ENCODE data around the gene PLCB1. TPM values are rescaled to one million over a fixed set of nuclear protein-coding genes. Genes with fewer than 3 reads are reported as not detected.

Gene PLCB1
- total and polyA plus RNA-seq, 5 experiments from 2014 or later: 1.4 to 3.8 (median 2.8) TPM

DNA sequence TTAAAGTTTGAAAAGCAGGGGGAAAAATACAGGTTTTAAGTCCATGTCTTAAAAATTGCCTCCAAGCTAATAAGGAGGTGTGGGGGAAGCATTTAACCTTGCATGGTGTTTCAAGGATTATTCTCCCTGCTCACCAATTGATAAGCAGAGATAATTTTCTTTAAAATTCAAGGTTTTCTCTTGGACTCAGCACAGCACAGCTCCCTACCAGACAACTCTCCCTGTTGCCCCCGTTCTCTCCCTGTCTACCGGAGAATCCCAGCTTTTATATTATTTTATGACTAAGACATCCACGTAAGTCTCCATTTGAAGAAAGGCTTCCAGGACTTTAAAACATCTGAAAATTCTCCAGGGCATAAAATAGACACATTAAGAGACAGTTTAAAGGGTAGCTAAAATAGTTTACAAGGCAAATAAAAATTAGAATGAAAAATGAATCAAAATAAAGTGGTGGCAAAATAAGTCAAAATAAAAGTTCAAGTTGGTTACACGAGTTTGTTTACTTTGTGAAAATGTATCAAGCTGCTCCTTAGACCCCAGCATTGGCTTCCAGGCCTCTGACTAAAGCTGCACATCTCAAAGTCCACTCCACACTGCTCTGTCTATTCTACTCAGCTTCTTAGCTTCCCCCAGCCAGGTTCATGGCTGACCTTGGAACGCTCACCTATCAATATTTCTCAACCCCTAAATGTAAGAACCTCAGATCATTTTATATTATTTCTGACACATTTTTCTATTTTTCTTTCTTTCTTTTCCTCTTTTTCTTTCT is 748.2 kb downstream of the PLCB1 start:
- Mint-ChIP-seq H3K27me3 (no peaks in the 10 kb centered on the region), H3K4me1 (no peaks in the 10 kb centered on the region), H3K4me3 (no peak overlapping the region), H3K36me3 (peaks cover 0 to 8% (median 6%) of the 10 kb centered on the region in 3 donors), H3K9me3 (peaks cover 0 to 3% (median 0%) of the 10 kb centered on the region in 9 donors), H3K27ac (no peak overlapping the region)
- DNase-seq (no peak), ATAC-seq (no peak)
- POLR2A ChIA-PET: no interaction called here

DNA sequence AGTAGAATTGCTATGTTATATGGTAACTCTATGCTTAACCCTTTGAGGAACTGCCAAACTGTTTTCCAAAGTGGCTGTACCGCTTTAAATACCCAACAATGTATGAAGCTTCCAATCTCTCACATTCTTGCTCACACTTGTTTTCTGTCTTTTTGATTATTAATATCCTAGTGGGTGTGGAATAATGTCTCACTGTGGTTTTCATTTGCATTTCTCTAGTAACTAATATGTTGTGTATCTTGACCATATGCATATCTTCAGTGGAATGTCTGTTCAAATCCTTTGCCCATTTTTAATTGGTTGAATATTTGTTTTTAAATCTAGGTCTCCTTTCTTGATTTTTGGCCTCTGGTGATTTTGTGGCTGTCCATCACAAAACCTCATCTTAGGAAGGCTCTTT is 759.0 kb downstream of the PLCB1 start:
- POLR2A ChIA-PET: no interaction called here
- H3K9me3 Mint-ChIP-seq: peaks cover 15 to 38% (median 26%) of the 10 kb centered on the region in 9 donors
- no peak overlapping the region for H3K27ac Mint-ChIP-seq
- ATAC-seq (no peak), DNase-seq (no peak)
- no peak overlapping the region for H3K4me3 Mint-ChIP-seq
- peaks cover 0 to 26% (median 0%) of the 10 kb centered on the region in 3 donors for H3K36me3 Mint-ChIP-seq
- H3K27me3 Mint-ChIP-seq: no peaks in the 10 kb centered on the region
- H3K4me1 Mint-ChIP-seq: no peaks in the 10 kb centered on the region

DNA sequence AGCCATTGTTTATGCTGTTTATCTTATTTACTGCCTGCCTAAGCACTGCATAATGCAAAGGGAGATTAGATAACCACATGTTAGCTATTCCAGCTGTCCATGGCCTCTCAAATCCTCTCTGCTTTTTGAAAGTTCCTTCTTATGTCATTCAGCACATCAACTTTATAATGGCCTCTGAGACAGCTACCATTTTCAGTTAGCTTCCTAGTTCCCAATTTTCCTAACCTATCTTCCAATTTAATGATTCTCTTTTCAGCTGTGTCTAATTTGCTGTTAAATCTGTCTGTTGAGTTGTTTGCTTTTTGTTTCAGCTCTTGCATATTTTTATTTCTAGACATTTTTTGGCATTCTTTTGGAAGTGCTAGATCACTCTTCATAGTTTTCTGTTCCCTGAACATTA is 763.4 kb downstream of the PLCB1 start:
- peaks cover 9 to 44% (median 22%) of the 10 kb centered on the region in 9 donors for H3K9me3 Mint-ChIP-seq

DNA sequence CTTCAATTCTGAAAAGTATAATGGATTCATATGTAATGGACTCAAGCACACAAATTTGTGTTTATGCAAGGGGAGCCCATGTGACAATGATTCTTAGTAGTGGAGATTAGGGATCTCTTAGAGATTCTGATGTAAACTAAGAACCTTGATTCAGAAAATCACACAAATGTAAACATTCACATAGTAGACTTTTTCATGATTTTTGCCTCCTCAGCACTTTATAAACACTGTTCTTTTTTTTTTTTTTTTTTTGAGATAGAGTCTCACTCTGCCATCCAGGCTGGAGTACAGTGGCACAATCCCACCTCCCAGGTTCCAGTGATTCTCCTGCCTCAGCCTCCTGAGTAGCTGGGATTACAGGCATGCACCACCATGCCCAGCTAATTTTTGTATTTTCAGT is 766.8 kb downstream of the PLCB1 start:
- peaks cover 0 to 38% (median 21%) of the 10 kb centered on the region in 9 donors for H3K9me3 Mint-ChIP-seq
- H3K36me3 Mint-ChIP-seq: peaks cover 0 to 19% (median 0%) of the 10 kb centered on the region in 3 donors
- no peaks in the 10 kb centered on the region for H3K27me3 Mint-ChIP-seq
- DNase-seq (no peak), ATAC-seq (no peak)
- POLR2A ChIA-PET: no interaction called here
- H3K27ac Mint-ChIP-seq: no peak overlapping the region
- no peak overlapping the region for H3K4me3 Mint-ChIP-seq
- no peaks in the 10 kb centered on the region for H3K4me1 Mint-ChIP-seq

More for the DNA sequence above, 763.4 kb downstream of the PLCB1 start:
- Mint-ChIP-seq H3K4me3 (no peak overlapping the region), H3K4me1 (no peaks in the 10 kb centered on the region), H3K27me3 (no peaks in the 10 kb centered on the region), H3K36me3 (peaks cover 0 to 26% (median 0%) of the 10 kb centered on the region in 3 donors), H3K27ac (no peak overlapping the region)
- no peak for ATAC-seq
- DNase-seq: no peak
- POLR2A ChIA-PET: no interaction called here

DNA sequence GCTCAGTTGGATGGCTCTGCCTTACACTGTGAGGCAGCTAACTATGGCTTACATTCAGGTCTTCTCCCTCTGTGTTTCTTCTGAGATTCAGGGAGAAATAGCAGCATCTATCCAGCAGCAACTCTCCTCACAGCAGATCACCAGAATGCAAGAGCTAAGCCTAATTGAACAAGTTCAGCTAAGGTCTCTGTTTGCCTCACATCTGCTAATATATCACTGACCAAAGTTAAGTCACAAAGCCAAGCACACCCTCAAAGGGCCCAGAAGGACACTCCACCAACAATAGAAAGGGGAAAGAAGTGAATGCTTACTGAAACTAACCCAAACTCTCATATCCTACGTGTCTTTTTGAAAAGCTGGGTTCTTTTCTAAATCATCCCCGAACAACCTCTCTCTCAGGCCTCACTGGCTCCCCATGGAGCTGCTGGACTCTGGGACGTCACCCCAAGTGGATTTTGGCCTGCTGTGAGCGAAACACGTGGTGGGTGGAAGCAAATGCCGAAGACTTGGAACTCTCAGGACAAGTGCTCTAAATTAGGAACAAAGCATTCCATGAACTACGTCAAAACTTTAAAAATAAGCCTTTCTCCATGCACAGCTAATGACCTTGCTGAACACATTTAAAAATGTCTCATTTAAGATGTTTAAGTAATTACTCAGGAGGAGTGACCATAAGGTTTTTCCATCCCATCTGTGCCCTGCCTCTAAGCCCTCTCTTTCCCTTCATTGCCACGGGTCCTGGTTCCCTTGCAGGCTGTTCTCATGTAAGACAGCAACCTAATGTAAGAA is 769.4 kb downstream of the PLCB1 start:
- Mint-ChIP-seq H3K9me3 (peaks cover 0 to 13% (median 6%) of the 10 kb centered on the region in 9 donors), H3K4me1 (no peaks in the 10 kb centered on the region), H3K4me3 (no peak overlapping the region), H3K27me3 (no peaks in the 10 kb centered on the region), H3K27ac (no peak overlapping the region), H3K36me3 (no peaks in the 10 kb centered on the region)
- no peak for ATAC-seq
- POLR2A ChIA-PET: no interaction called here
- DNase-seq: no peak

DNA sequence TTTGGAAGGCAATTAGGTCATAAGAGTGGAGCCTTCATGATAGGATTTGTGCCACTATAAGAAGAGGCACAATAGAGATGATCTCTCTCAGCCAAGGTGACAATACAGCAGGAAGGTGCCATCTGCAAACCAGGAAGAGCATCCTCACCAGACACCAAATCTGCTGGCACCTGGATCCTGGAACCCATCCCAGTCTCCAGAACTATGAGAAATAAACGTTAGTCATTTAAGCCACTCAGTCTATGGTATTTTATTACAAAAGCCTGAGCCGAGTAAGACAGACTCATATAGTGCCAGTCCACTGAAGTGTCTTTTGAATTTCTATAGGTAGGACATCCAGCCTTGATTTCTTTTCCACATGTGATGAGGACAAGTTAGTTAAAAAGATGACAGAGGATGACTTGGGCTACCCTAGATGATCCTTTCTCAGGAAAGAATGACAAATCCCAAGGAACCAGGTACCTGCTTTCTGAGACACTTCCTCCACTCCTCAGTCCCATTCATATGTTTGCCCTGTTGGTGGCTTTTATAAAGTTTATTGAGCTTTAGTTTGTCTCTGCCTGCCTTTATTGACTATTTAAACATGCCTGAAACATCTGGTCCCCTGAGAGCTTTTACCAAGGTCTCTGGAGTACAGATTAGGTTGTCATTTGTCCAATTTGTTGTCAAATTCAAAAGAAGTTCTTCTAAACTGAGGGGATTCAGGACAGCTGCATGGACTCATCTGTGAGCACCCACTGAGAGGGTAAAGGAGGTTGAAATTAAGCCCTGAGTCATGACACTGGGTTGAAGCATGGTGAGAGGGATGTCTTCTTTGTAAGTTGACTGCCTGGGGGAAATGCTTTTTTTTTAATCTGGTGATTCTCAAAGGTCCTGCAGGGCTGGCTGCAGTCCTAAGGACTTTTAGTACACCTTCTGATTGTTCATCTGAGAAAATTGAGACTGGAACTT is 771.9 kb downstream of the PLCB1 start:
- Mint-ChIP-seq H3K27ac (no peak overlapping the region), H3K9me3 (peaks cover 0 to 3% (median 0%) of the 10 kb centered on the region in 9 donors), H3K27me3 (no peaks in the 10 kb centered on the region), H3K4me1 (no peaks in the 10 kb centered on the region), H3K4me3 (no peak overlapping the region), H3K36me3 (no peaks in the 10 kb centered on the region)
- DNase-seq: no peak
- POLR2A ChIA-PET: no interaction called here
- ATAC-seq: no peak

DNA sequence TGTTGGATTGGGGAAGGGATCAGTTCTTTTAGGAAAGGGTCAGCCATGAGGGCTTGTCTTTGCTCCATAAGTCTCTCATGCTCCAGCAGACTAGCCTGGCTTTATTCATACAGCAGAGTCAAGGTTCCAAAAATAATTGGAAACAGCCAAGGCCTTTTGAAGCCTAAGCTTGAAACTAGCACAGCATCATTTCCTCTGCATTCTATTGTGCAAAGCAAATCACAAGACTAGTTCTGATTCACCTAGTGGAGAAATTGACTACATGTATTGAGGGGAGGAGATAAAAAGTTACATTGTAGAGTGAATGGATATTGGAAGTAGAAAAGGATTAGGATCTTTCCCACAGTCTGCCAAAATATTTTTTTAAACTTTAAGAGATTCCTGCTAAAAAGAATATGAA is 777.5 kb downstream of the PLCB1 start:
- no peaks in the 10 kb centered on the region for H3K36me3 Mint-ChIP-seq
- no peak overlapping the region for H3K4me3 Mint-ChIP-seq
- ATAC-seq: no peak
- POLR2A ChIA-PET: no interaction called here
- DNase-seq: no peak
- H3K27ac Mint-ChIP-seq: no peak overlapping the region
- peaks cover 0 to 3% (median 0%) of the 10 kb centered on the region in 9 donors for H3K9me3 Mint-ChIP-seq
- no peaks in the 10 kb centered on the region for H3K27me3 Mint-ChIP-seq
- no peaks in the 10 kb centered on the region for H3K4me1 Mint-ChIP-seq

DNA sequence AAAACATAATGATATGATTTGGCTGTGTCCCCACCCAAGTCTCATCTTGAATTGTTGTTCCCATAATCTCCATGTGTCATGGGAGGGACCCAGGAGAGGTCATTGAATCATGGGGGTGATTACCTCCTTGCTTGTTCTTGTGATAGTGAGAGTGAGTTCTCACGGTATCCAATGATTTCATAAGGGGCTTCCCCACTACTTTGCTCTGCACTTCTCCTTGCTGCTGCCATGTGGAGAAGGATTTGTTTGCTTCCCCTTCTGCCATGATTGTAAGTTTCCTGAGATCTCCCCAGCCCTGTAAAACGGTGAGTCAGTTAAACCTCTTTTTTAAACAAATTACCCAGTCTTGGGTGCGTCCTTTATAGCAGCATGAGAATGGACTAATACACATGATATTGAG is 780.0 kb downstream of the PLCB1 start:
- Mint-ChIP-seq H3K4me3 (no peak overlapping the region), H3K9me3 (peaks cover 0 to 15% (median 5%) of the 10 kb centered on the region in 9 donors), H3K27me3 (peaks cover 0 to 5% (median 0%) of the 10 kb centered on the region in 5 donors), H3K4me1 (no peaks in the 10 kb centered on the region), H3K36me3 (peaks cover 0 to 4% (median 0%) of the 10 kb centered on the region in 3 donors), H3K27ac (no peak overlapping the region)
- POLR2A ChIA-PET: no interaction called here
- ATAC-seq: no peak
- no peak for DNase-seq

DNA sequence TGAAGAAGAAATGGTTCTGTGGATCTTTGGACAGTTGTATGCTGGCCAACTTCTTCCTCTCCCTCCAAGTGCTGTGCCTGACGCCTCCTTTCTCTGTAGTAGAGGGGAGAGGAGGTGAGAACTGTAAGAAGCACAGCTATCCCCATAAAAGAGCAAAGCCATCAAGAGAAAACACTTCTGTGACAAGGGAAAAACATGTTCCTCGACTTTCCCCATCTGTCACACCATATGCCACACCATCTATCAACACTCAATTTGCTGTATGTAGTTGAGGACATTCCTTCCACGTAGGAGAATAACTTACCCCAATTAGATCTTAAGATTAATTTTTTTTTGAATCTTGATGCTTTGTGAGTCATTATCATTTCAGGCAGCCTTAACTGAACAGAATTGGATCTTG is 780.7 kb downstream of the PLCB1 start:
- no peak overlapping the region for H3K4me3 Mint-ChIP-seq
- POLR2A ChIA-PET: no interaction called here
- H3K4me1 Mint-ChIP-seq: no peaks in the 10 kb centered on the region
- H3K9me3 Mint-ChIP-seq: peaks cover 0 to 15% (median 5%) of the 10 kb centered on the region in 9 donors
- peaks cover 0 to 5% (median 0%) of the 10 kb centered on the region in 5 donors for H3K27me3 Mint-ChIP-seq
- no peak for DNase-seq
- ATAC-seq: no peak
- peaks cover 0 to 4% (median 0%) of the 10 kb centered on the region in 3 donors for H3K36me3 Mint-ChIP-seq
- no peak overlapping the region for H3K27ac Mint-ChIP-seq

DNA sequence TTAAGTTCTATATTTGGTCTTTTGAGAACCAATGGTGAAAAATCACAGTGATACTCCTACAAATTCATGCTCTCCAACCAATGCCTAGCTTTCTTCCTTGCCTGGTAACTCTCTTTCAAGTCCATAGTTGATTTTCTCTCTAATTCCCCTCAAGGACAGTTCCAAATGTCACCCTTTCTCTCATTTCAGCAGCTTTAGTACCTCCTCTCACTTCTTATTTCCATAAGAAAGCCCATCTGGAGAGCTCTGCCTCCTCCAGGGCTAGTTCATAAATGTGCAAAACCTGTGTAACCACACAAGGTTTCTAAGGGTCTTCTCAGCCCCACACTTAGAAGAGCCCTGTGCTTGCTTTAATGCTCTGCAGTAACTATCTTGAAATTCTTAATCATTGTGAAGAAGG is 781.4 kb downstream of the PLCB1 start:
- H3K27ac Mint-ChIP-seq: no peak overlapping the region
- H3K36me3 Mint-ChIP-seq: peaks cover 0 to 4% (median 0%) of the 10 kb centered on the region in 3 donors
- H3K4me1 Mint-ChIP-seq: no peaks in the 10 kb centered on the region
- DNase-seq: no peak
- H3K4me3 Mint-ChIP-seq: no peak overlapping the region
- peaks cover 0 to 15% (median 5%) of the 10 kb centered on the region in 9 donors for H3K9me3 Mint-ChIP-seq
- POLR2A ChIA-PET: no interaction called here
- ATAC-seq: no peak
- H3K27me3 Mint-ChIP-seq: peaks cover 0 to 8% (median 0%) of the 10 kb centered on the region in 5 donors

DNA sequence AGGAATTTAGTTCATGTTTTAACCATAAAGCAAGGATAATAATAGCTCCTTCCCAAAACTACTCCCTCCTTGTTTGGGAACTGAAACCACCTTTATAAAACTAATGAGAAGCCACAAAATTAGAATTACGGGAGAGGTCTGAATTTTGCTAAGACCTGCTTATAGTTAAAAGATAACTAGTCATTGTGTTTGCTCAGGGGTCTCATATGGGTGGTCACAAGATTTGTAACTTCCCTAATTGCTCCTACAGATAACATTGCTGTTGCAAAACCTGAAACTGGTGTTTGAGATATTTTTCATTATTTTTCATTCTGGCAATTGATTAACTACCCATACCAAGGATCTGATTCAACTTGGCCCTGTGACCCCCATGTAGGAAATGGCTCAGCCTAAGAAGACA is 782.4 kb downstream of the PLCB1 start:
- POLR2A ChIA-PET: no interaction called here
- Mint-ChIP-seq H3K4me3 (no peak overlapping the region), H3K27ac (no peak overlapping the region), H3K36me3 (peaks cover 0 to 4% (median 0%) of the 10 kb centered on the region in 3 donors), H3K9me3 (peaks cover 0 to 15% (median 5%) of the 10 kb centered on the region in 9 donors), H3K27me3 (peaks cover 0 to 8% (median 0%) of the 10 kb centered on the region in 5 donors), H3K4me1 (no peaks in the 10 kb centered on the region)
- ATAC-seq (no peak), DNase-seq (no peak)

DNA sequence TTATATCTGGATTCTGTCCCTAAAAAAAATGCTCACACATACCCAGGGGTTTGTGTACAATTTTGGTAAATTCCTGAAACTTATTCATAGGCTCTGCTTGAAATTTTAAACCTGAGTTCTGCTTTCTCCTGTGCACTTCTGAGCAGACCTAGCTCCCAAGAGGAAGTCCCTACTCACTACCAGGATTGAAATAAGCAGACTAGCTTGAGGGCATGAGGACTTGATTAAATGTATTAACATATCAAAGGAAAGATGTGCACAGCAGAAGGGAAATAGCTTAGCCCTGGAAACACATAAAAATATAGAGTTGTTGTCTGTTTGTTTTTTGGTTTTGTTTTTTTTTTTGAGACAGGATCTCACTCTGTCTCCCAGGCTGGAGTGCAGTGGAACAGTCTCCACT is 785.0 kb downstream of the PLCB1 start:
- Mint-ChIP-seq H3K36me3 (peaks cover 0 to 4% (median 0%) of the 10 kb centered on the region in 3 donors), H3K4me3 (no peak overlapping the region), H3K27ac (no peak overlapping the region), H3K4me1 (no peaks in the 10 kb centered on the region), H3K9me3 (peaks cover 0 to 15% (median 5%) of the 10 kb centered on the region in 9 donors), H3K27me3 (peaks cover 0 to 8% (median 0%) of the 10 kb centered on the region in 5 donors)
- DNase-seq: no peak
- POLR2A ChIA-PET: no interaction called here
- no peak for ATAC-seq

Data from naive thymus-derived CD8-positive, alpha-beta T cell (primary cell).